ENCODE measurements around the gene C1orf74.

Gene C1orf74

GRCh38 chr1:209769171-209769904 is 15.0 kb downstream of the C1orf74 start:
- FAIRE-seq: no peak

- FAIRE-seq: no peak
These were observed 16.0 kb downstream of the C1orf74 start for GRCh38 chr1:209768354-209768774.

GRCh38 chr1:209767706-209768105 is 16.7 kb downstream of the C1orf74 start:
- FAIRE-seq: no peak

GRCh38 chr1:209767096-209767495 is 17.3 kb downstream of the C1orf74 start:
- FAIRE-seq: no peak

GRCh38 chr1:209766051-209766450 is 18.3 kb downstream of the C1orf74 start:
- FAIRE-seq: no peak

GRCh38 chr1:209761011-209761635 is 23.2 kb downstream of the C1orf74 start:
- FAIRE-seq: no peak

- no peak for FAIRE-seq
These were observed 24.5 kb downstream of the C1orf74 start for GRCh38 chr1:209759829-209760359.

- FAIRE-seq: no peak
These were observed 26.0 kb downstream of the C1orf74 start for GRCh38 chr1:209758400-209758799.

GRCh38 chr1:209756615-209757445 is 27.5 kb downstream of the C1orf74 start:
- no peak for FAIRE-seq

- no peak for FAIRE-seq
These were observed 28.3 kb downstream of the C1orf74 start, which contains the start of gene TRAF3IP3 for GRCh38 chr1:209755926-209756614. TRAF3IP3 (plus strand) TSS chr1:209756053; CDS start chr1:209760040, 3,987 bp downstream.

- FAIRE-seq: no peak
These were observed 29.1 kb downstream of the C1orf74 start for GRCh38 chr1:209755256-209755655.

GRCh38 chr1:209752890-209753289 is 31.5 kb downstream of the C1orf74 start:
- FAIRE-seq: no peak

- no peak for FAIRE-seq
These were observed 32.6 kb downstream of the C1orf74 start for GRCh38 chr1:209751627-209752231.

- FAIRE-seq: peak; percentile 90
These were observed 34.6 kb downstream of the C1orf74 start for GRCh38 chr1:209749670-209750323.

GRCh38 chr1:209749205-209749604 is 35.2 kb downstream of the C1orf74 start:
- no peak for FAIRE-seq

- FAIRE-seq: no peak
These were observed 35.7 kb downstream of the C1orf74 start for GRCh38 chr1:209748620-209749019.

- FAIRE-seq: no peak
These were observed 36.6 kb downstream of the C1orf74 start for GRCh38 chr1:209747580-209748262.

GRCh38 chr1:209746451-209747165 is 37.8 kb downstream of the C1orf74 start:
- FAIRE-seq: no peak

GRCh38 chr1:209743145-209743482 is 41.2 kb downstream of the C1orf74 start:
- FAIRE-seq: no peak

GRCh38 chr1:209742409-209743144 is 41.8 kb downstream of the C1orf74 start:
- no peak for FAIRE-seq

All from TTC549 (cell line).